HL-60 (cell line): ENCODE results near the gene ID1.

Experiments used
- CTCF ChIP-seq: IDR thresholded peaks from one replicate; pipeline ENCODE4 v1.5.1; 2011; ENCODE audit warnings: low read length, control low read depth, inconsistent platforms; ENCODE audit not compliant: insufficient read depth
- GABPA ChIP-seq: IDR thresholded peaks from 2 replicates; pipeline ENCODE4 v1.6.1; 2012; ENCODE audit warnings: low read depth
- POLR2AphosphoS5 ChIP-seq: IDR thresholded peaks from 2 replicates; pipeline ENCODE4 v1.6.1; 2012; ENCODE audit warnings: low read depth
- REST ChIP-seq: IDR thresholded peaks from 2 replicates; pipeline ENCODE4 v1.6.1; 2012; ENCODE audit warnings: low read depth; ENCODE audit not compliant: insufficient replicate concordance
- SPI1 ChIP-seq: IDR thresholded peaks from 2 replicates; pipeline ENCODE4 v1.6.1; 2012; ENCODE audit warnings: low read depth, mild to moderate bottlenecking, borderline replicate concordance

GRCh38 chr20:31579245-31579644 is 25.8 kb upstream of the ID1 start:
- TF ChIP-seq CTCF = no peak
- TF ChIP-seq REST = no peak
- TF ChIP-seq POLR2AphosphoS5 = no peak
- TF ChIP-seq GABPA = no peak
- no peak for TF ChIP-seq SPI1
